Type B pancreatic cell (in vitro differentiated cells): ENCODE results near the gene EXOSC7. TPM values are rescaled to one million over a fixed set of nuclear protein-coding genes. Genes with fewer than 3 reads are reported as not detected.

Experiments used
- DNase-seq: peaks from one replicate; pipeline ENCODE4 v3.0.0; 2021; ENCODE audit warnings: mixed read lengths; ENCODE audit not compliant: unreplicated experiment; ENCODE audit errors: extremely low spot score
- H3K27ac Mint-ChIP-seq: 2 replicates; pipeline ENCODE4 v1.8.0; 2021; ENCODE audit warnings: mild to moderate bottlenecking, mixed read lengths
- H3K27me3 Mint-ChIP-seq: 2 replicates; pipeline ENCODE4 v1.8.0; 2021; ENCODE audit warnings: mixed read lengths
- H3K36me3 Mint-ChIP-seq: 2 replicates; pipeline ENCODE4 v1.8.0; 2021; ENCODE audit warnings: mixed read lengths
- H3K4me1 Mint-ChIP-seq: one replicate; pipeline ENCODE4 v1.8.0; 2021; ENCODE audit warnings: mixed read lengths; ENCODE audit not compliant: unreplicated experiment
- H3K4me3 Mint-ChIP-seq: 2 replicates; pipeline ENCODE4 v1.8.0; 2021; ENCODE audit warnings: mild to moderate bottlenecking, mixed read lengths
- H3K9me3 Mint-ChIP-seq: 2 replicates; pipeline ENCODE4 v1.8.0; 2021; ENCODE audit warnings: mixed read lengths
- CTCF ChIP-seq: fragments of 200-600 bp; sonication (generic); conservative IDR thresholded peaks from 2 replicates; pipeline ENCODE4 v1.5.0; 2021; ENCODE audit warnings: antibody characterized with exemption, mild to moderate bottlenecking
- total RNA-seq: library from RNA; stranded (reverse); gene quantifications from 2 replicates; pipeline ENCODE4 v1.2.1, GENCODE V29; 2021; ENCODE audit warnings: low replicate concordance

EXOSC7 gene
- total RNA-seq, 1 donor from 2014 or later = 49.7 TPM

- H3K9me3 Mint-ChIP-seq = no peaks in the 10 kb centered on the region
- DNase-seq = no peak
- TF ChIP-seq CTCF = no peak
- H3K4me1 Mint-ChIP-seq = peaks cover 38% of the 10 kb centered on the region
- H3K36me3 Mint-ChIP-seq = peaks cover 26% of the 10 kb centered on the region
- H3K27me3 Mint-ChIP-seq = no peaks in the 10 kb centered on the region
- no peak overlapping the region for H3K27ac Mint-ChIP-seq
- no peak overlapping the region for H3K4me3 Mint-ChIP-seq
Observed at GRCh38 chr3:44993471-44994205, 17.6 kb downstream of the EXOSC7 start.

GRCh38 chr3:44995142-44995770 lies 19.2 kb downstream of the EXOSC7 start:
- TF ChIP-seq CTCF = no peak
- Mint-ChIP-seq H3K36me3 (peaks cover 21% of the 10 kb centered on the region), H3K4me1 (peaks cover 38% of the 10 kb centered on the region), H3K27me3 (no peaks in the 10 kb centered on the region), H3K27ac (peak overlapping the region; percentile 79), H3K9me3 (no peaks in the 10 kb centered on the region), H3K4me3 (peak overlapping the region; percentile 58)
- DNase-seq = no peak

- Mint-ChIP-seq H3K36me3 (peaks cover 25% of the 10 kb centered on the region), H3K4me3 (peak overlapping the region; percentile 62), H3K27me3 (no peaks in the 10 kb centered on the region), H3K4me1 (peaks cover 38% of the 10 kb centered on the region), H3K9me3 (no peaks in the 10 kb centered on the region), H3K27ac (peak overlapping the region; percentile 63)
- no peak for TF ChIP-seq CTCF
- no peak for DNase-seq
Observed at GRCh38 chr3:44996556-44996969, 20.5 kb downstream of the EXOSC7 start.

- no peak for TF ChIP-seq CTCF
- no peak for DNase-seq
- Mint-ChIP-seq H3K27ac (no peak overlapping the region), H3K9me3 (peaks cover 5% of the 10 kb centered on the region), H3K36me3 (peaks cover 45% of the 10 kb centered on the region), H3K4me1 (peaks cover 21% of the 10 kb centered on the region), H3K4me3 (no peak overlapping the region), H3K27me3 (no peaks in the 10 kb centered on the region)
Observed at GRCh38 chr3:44999782-45000181, 23.7 kb downstream of the EXOSC7 start.

GRCh38 chr3:45000823-45001222 lies 24.8 kb downstream of the EXOSC7 start:
- H3K27me3 Mint-ChIP-seq = no peaks in the 10 kb centered on the region
- H3K9me3 Mint-ChIP-seq = peaks cover 5% of the 10 kb centered on the region
- no peak for TF ChIP-seq CTCF
- no peak overlapping the region for H3K4me3 Mint-ChIP-seq
- no peak overlapping the region for H3K27ac Mint-ChIP-seq
- peaks cover 12% of the 10 kb centered on the region for H3K4me1 Mint-ChIP-seq
- H3K36me3 Mint-ChIP-seq = peaks cover 52% of the 10 kb centered on the region
- DNase-seq = no peak
